ENCODE results near the gene PLXNB1. TPM values are rescaled to one million over a fixed set of nuclear protein-coding genes. Genes with fewer than 3 reads are reported as not detected.
A peak's percentile ranks its signal among the peaks of the same experiment; 100 is the strongest.

PLXNB1 gene
- total and polyA plus RNA-seq, 4 experiments from 2014 or later, result 0.48 to 5.0 (median 2.6) TPM; not detected in 1

GRCh38 chr3:48371651-48372376 is 58.1 kb downstream of the PLXNB1 start, which contains the start of gene FBXW12:
Gene FBXW12 (plus strand): TSS chr3:48372219. CDS start chr3:48372768, 549 bp downstream.
- no peaks in the 10 kb centered on the region for H3K27me3 ChIP-seq (ENCODE audit: insufficient read depth, low read length)
- intact Hi-C loops (cut with micrococcal nuclease), result no loop called here
- no peak for DNase-seq
- Mint-ChIP-seq H3K4me1 (no peaks in the 10 kb centered on the region), H3K27me3 (no peaks in the 10 kb centered on the region), H3K4me3 (no peak within 1 kb of the TSS), H3K9me3 (peaks cover 0 to 2% (median 0%) of the 10 kb centered on the region in 8 donors), H3K36me3 (no peaks in the 10 kb centered on the region), H3K27ac (peak within 1 kb of the TSS in 2 of 7 donors; percentile 19 to 65)
- H3K27ac ChIP-seq (ENCODE audit: low read depth, low read length), result no peak within 1 kb of the TSS
- H3K36me3 ChIP-seq (ENCODE audit: insufficient read depth, low read length), result no peaks in the 10 kb centered on the region
- no peaks in the 10 kb centered on the region for H3K4me1 ChIP-seq (ENCODE audit: insufficient read depth, low read length)
- H3K4me3 ChIP-seq (ENCODE audit: low read length in 2 of 2), result no peak within 1 kb of the TSS
- no peaks in the 10 kb centered on the region for H3K9me3 ChIP-seq (ENCODE audit: control insufficient read depth in 1 of 2, low read length in 2 of 2)
- CTCF ChIA-PET (ENCODE audit: partially characterized antibody), result no interaction called here
- POLR2A ChIA-PET (ENCODE audit: partially characterized antibody), result no interaction called here

- H3K36me3 Mint-ChIP-seq, result no peaks in the 10 kb centered on the region
- no peak for DNase-seq
- H3K36me3 ChIP-seq (ENCODE audit: insufficient read depth, low read length), result no peaks in the 10 kb centered on the region
- no peak overlapping the region for H3K4me3 Mint-ChIP-seq
- H3K4me3 ChIP-seq (ENCODE audit: low read length in 2 of 2), result no peak overlapping the region
- peak overlapping the region in 2 of 7 donors; percentile 17 to 60 for H3K27ac Mint-ChIP-seq
- no peaks in the 10 kb centered on the region for H3K27me3 Mint-ChIP-seq
- peaks cover 0 to 2% (median 0%) of the 10 kb centered on the region in 8 donors for H3K9me3 Mint-ChIP-seq
- POLR2A ChIA-PET (ENCODE audit: partially characterized antibody), result no interaction called here
- H3K27me3 ChIP-seq (ENCODE audit: insufficient read depth, low read length), result no peaks in the 10 kb centered on the region
- H3K4me1 ChIP-seq (ENCODE audit: insufficient read depth, low read length), result no peaks in the 10 kb centered on the region
- no peaks in the 10 kb centered on the region for H3K9me3 ChIP-seq (ENCODE audit: control insufficient read depth in 1 of 2, low read length in 2 of 2)
- CTCF ChIA-PET (ENCODE audit: partially characterized antibody), result no interaction called here
- intact Hi-C loops (cut with micrococcal nuclease), result no loop called here
- no peak overlapping the region for H3K27ac ChIP-seq (ENCODE audit: low read depth, low read length)
- H3K4me1 Mint-ChIP-seq, result no peaks in the 10 kb centered on the region
These were observed 59.6 kb downstream of the PLXNB1 start for GRCh38 chr3:48370333-48370713.

GRCh38 chr3:48369693-48370332 is 60.1 kb downstream of the PLXNB1 start:
- DNase-seq, result no peak
- H3K27me3 ChIP-seq (ENCODE audit: insufficient read depth, low read length), result no peaks in the 10 kb centered on the region
- no peaks in the 10 kb centered on the region for H3K27me3 Mint-ChIP-seq
- no peak overlapping the region for H3K4me3 Mint-ChIP-seq
- ChIA-PET POLR2A (ENCODE audit: partially characterized antibody) (no interaction called here), CTCF (ENCODE audit: partially characterized antibody) (no interaction called here)
- H3K36me3 Mint-ChIP-seq, result no peaks in the 10 kb centered on the region
- H3K27ac Mint-ChIP-seq, result no peak overlapping the region
- H3K9me3 Mint-ChIP-seq, result peaks cover 0 to 2% (median 0%) of the 10 kb centered on the region in 8 donors
- H3K4me1 Mint-ChIP-seq, result no peaks in the 10 kb centered on the region
- H3K27ac ChIP-seq (ENCODE audit: low read depth, low read length), result no peak overlapping the region
- H3K4me1 ChIP-seq (ENCODE audit: insufficient read depth, low read length), result no peaks in the 10 kb centered on the region
- no peaks in the 10 kb centered on the region for H3K9me3 ChIP-seq (ENCODE audit: control insufficient read depth in 1 of 2, low read length in 2 of 2)
- no peak overlapping the region for H3K4me3 ChIP-seq (ENCODE audit: low read length in 2 of 2)
- no peaks in the 10 kb centered on the region for H3K36me3 ChIP-seq (ENCODE audit: insufficient read depth, low read length)
- intact Hi-C loops (cut with micrococcal nuclease), result no loop called here

GRCh38 chr3:48367201-48367600 is 62.7 kb downstream of the PLXNB1 start:
- Mint-ChIP-seq H3K27ac (no peak overlapping the region), H3K36me3 (no peaks in the 10 kb centered on the region), H3K4me1 (no peaks in the 10 kb centered on the region), H3K9me3 (peaks cover 0 to 7% (median 2%) of the 10 kb centered on the region in 8 donors), H3K27me3 (peaks cover 0 to 2% of the 10 kb centered on the region in 2 donors), H3K4me3 (no peak overlapping the region)
- no peak overlapping the region for H3K4me3 ChIP-seq (ENCODE audit: low read length in 2 of 2)
- CTCF ChIA-PET (ENCODE audit: partially characterized antibody), result interaction anchor here (0.5 kb wide), 1 partner anchor 35 kb away, joined by 3 read pairs; no protein-coding TSS in a partner anchor
- no peaks in the 10 kb centered on the region for H3K27me3 ChIP-seq (ENCODE audit: insufficient read depth, low read length)
- H3K36me3 ChIP-seq (ENCODE audit: insufficient read depth, low read length), result no peaks in the 10 kb centered on the region
- H3K9me3 ChIP-seq (ENCODE audit: control insufficient read depth in 1 of 2, low read length in 2 of 2), result no peaks in the 10 kb centered on the region
- POLR2A ChIA-PET (ENCODE audit: partially characterized antibody), result no interaction called here
- DNase-seq, result no peak
- intact Hi-C loops (cut with micrococcal nuclease), result no loop called here
- no peaks in the 10 kb centered on the region for H3K4me1 ChIP-seq (ENCODE audit: insufficient read depth, low read length)
- H3K27ac ChIP-seq (ENCODE audit: low read depth, low read length), result no peak overlapping the region

GRCh38 chr3:48364840-48365239 is 65.0 kb downstream of the PLXNB1 start:
- no peak overlapping the region for H3K4me3 Mint-ChIP-seq
- CTCF ChIA-PET (ENCODE audit: partially characterized antibody), result no interaction called here
- DNase-seq, result no peak

GRCh38 chr3:48361928-48362327 is 68.0 kb downstream of the PLXNB1 start:
- Histone ChIP-seq H3K27me3 (ENCODE audit: insufficient read depth, low read length) (peaks cover 3% of the 10 kb centered on the region), H3K9me3 (ENCODE audit: control insufficient read depth in 1 of 2, low read length in 2 of 2) (no peaks in the 10 kb centered on the region), H3K4me1 (ENCODE audit: insufficient read depth, low read length) (no peaks in the 10 kb centered on the region), H3K36me3 (ENCODE audit: insufficient read depth, low read length) (no peaks in the 10 kb centered on the region), H3K27ac (ENCODE audit: low read depth, low read length) (no peak overlapping the region), H3K4me3 (ENCODE audit: low read length in 2 of 2) (no peak overlapping the region)
- POLR2A ChIA-PET (ENCODE audit: partially characterized antibody), result no interaction called here
- Mint-ChIP-seq H3K27me3 (peaks cover 5 to 8% of the 10 kb centered on the region in 2 donors), H3K27ac (no peak overlapping the region), H3K9me3 (peaks cover 0 to 16% (median 11%) of the 10 kb centered on the region in 8 donors), H3K36me3 (peaks cover 0 to 7% of the 10 kb centered on the region in 2 donors), H3K4me3 (peak overlapping the region in 1 of 8 donors; percentile 13), H3K4me1 (no peaks in the 10 kb centered on the region)
- intact Hi-C loops (cut with micrococcal nuclease), result no loop called here
- CTCF ChIA-PET (ENCODE audit: partially characterized antibody), result no interaction called here
- DNase-seq, result no peak

More at GRCh38 chr3:48364840-48365239, 65.0 kb downstream of the PLXNB1 start:
- Histone ChIP-seq H3K4me1 (ENCODE audit: insufficient read depth, low read length) (no peaks in the 10 kb centered on the region), H3K27ac (ENCODE audit: low read depth, low read length) (no peak overlapping the region), H3K36me3 (ENCODE audit: insufficient read depth, low read length) (no peaks in the 10 kb centered on the region), H3K4me3 (ENCODE audit: low read length in 2 of 2) (no peak overlapping the region), H3K9me3 (ENCODE audit: control insufficient read depth in 1 of 2, low read length in 2 of 2) (no peaks in the 10 kb centered on the region), H3K27me3 (ENCODE audit: insufficient read depth, low read length) (no peaks in the 10 kb centered on the region)
- Mint-ChIP-seq H3K27ac (no peak overlapping the region), H3K4me1 (no peaks in the 10 kb centered on the region), H3K36me3 (peaks cover 0 to 7% of the 10 kb centered on the region in 2 donors), H3K27me3 (peaks cover under 1 to 3% of the 10 kb centered on the region in 2 donors), H3K9me3 (peaks cover 0 to 16% (median 12%) of the 10 kb centered on the region in 8 donors)
- POLR2A ChIA-PET (ENCODE audit: partially characterized antibody), result no interaction called here
- intact Hi-C loops (cut with micrococcal nuclease), result no loop called here

- Histone ChIP-seq H3K36me3 (ENCODE audit: insufficient read depth, low read length) (no peaks in the 10 kb centered on the region), H3K4me1 (ENCODE audit: insufficient read depth, low read length) (no peaks in the 10 kb centered on the region), H3K27ac (ENCODE audit: low read depth, low read length) (no peak overlapping the region), H3K4me3 (ENCODE audit: low read length in 2 of 2) (no peak overlapping the region), H3K9me3 (ENCODE audit: control insufficient read depth in 1 of 2, low read length in 2 of 2) (no peaks in the 10 kb centered on the region), H3K27me3 (ENCODE audit: insufficient read depth, low read length) (peaks cover 3% of the 10 kb centered on the region)
- Mint-ChIP-seq H3K9me3 (peaks cover 0 to 8% (median 4%) of the 10 kb centered on the region in 8 donors), H3K27ac (no peak overlapping the region), H3K4me1 (no peaks in the 10 kb centered on the region), H3K27me3 (peaks cover 21% of the 10 kb centered on the region in 2 donors), H3K4me3 (no peak overlapping the region), H3K36me3 (peaks cover 0 to 11% of the 10 kb centered on the region in 2 donors)
- intact Hi-C loops (cut with micrococcal nuclease), result no loop called here
- CTCF ChIA-PET (ENCODE audit: partially characterized antibody), result no interaction called here
- POLR2A ChIA-PET (ENCODE audit: partially characterized antibody), result no interaction called here
- no peak for DNase-seq
These were observed 73.5 kb downstream of the PLXNB1 start for GRCh38 chr3:48356419-48356818.
